ENCODE data around the gene MYADM.

The MYADM gene

GRCh38 chr19:53885036-53885435, 17.4 kb downstream of the MYADM start:
- no peak for DNase-seq (ENCODE audit: low read depth, low spot score)

GRCh38 chr19:53892301-53892980, 24.8 kb downstream of the MYADM start:
- DNase-seq (ENCODE audit: low read depth, low spot score), result no peak

GRCh38 chr19:53892981-53893325, 25.3 kb downstream of the MYADM start:
- no peak for DNase-seq (ENCODE audit: low read depth, low spot score)

GRCh38 chr19:53894707-53895106, 27.0 kb downstream of the MYADM start:
- no peak for DNase-seq (ENCODE audit: low read depth, low spot score)

GRCh38 chr19:53896682-53897081, 29.0 kb downstream of the MYADM start:
- DNase-seq (ENCODE audit: low read depth, low spot score), result no peak

- no peak for DNase-seq (ENCODE audit: low read depth, low spot score)
These were observed 29.8 kb downstream of the MYADM start for GRCh38 chr19:53897459-53897858.

- DNase-seq (ENCODE audit: low read depth, low spot score), result no peak
These were observed 30.5 kb downstream of the MYADM start for GRCh38 chr19:53898166-53898565.

GRCh38 chr19:53898636-53899341, 31.1 kb downstream of the MYADM start:
- DNase-seq (ENCODE audit: low read depth, low spot score), result no peak

GRCh38 chr19:53900191-53900860, 32.6 kb downstream of the MYADM start:
- no peak for DNase-seq (ENCODE audit: low read depth, low spot score)

- DNase-seq (ENCODE audit: low read depth, low spot score), result no peak
These were observed 35.5 kb downstream of the MYADM start for GRCh38 chr19:53903055-53903680.

- no peak for DNase-seq (ENCODE audit: low read depth, low spot score)
These were observed 37.2 kb downstream of the MYADM start for GRCh38 chr19:53904909-53905308.

GRCh38 chr19:53905787-53906186, 38.1 kb downstream of the MYADM start:
- DNase-seq (ENCODE audit: low read depth, low spot score), result no peak

GRCh38 chr19:53906211-53907192, 38.8 kb downstream of the MYADM start:
- peak; percentile 34 for DNase-seq (ENCODE audit: low read depth, low spot score)

GRCh38 chr19:53907193-53907581, 39.5 kb downstream of the MYADM start:
- DNase-seq (ENCODE audit: low read depth, low spot score), result no peak

- no peak for DNase-seq (ENCODE audit: low read depth, low spot score)
These were observed 40.0 kb downstream of the MYADM start for GRCh38 chr19:53907690-53908089.

- no peak for DNase-seq (ENCODE audit: low read depth, low spot score)
These were observed 40.6 kb downstream of the MYADM start for GRCh38 chr19:53908106-53908934.

GRCh38 chr19:53908935-53909415, 41.3 kb downstream of the MYADM start, which contains the start of gene CACNG7:
CACNG7 (plus strand) TSS chr19:53909278; CDS start chr19:53912832, 3,554 bp downstream.
- DNase-seq (ENCODE audit: low read depth, low spot score), result no peak

GRCh38 chr19:53909471-53910169, 41.9 kb downstream of the MYADM start:
- DNase-seq (ENCODE audit: low read depth, low spot score), result no peak

- DNase-seq (ENCODE audit: low read depth, low spot score), result no peak
These were observed 42.5 kb downstream of the MYADM start for GRCh38 chr19:53910170-53910518.

GRCh38 chr19:53912653-53913052, 45.0 kb downstream of the MYADM start:
- no peak for DNase-seq (ENCODE audit: low read depth, low spot score)

Measured in activated CD4-positive, CD25-positive, alpha-beta regulatory T cell treated with anti-CD3 and anti-CD28 coated beads, Interleukin-2, amount 50 U/mL, for 16 hours (primary cell).